ENCODE results near the gene PC. TPM values are rescaled to one million over a fixed set of nuclear protein-coding genes. Genes with fewer than 3 reads are reported as not detected.

The PC gene
- total and polyA plus RNA-seq, 2 experiments from 2014 or later = 18.3 to 21.7 TPM

- H3K36me3 Mint-ChIP-seq (ENCODE audit: low read depth) = peaks cover 2% of the 10 kb centered on the region; the same call in 2 of the 3 replicates
- H3K27me3 Mint-ChIP-seq (ENCODE audit: insufficient read depth, low read depth, poor library complexity) = peaks cover 31% of the 10 kb centered on the region
- Histone ChIP-seq H3K36me3 (ENCODE audit: insufficient read depth) (no peaks in the 10 kb centered on the region), H4K20me1 (replicated peaks; ENCODE audit: insufficient read depth) (no peaks in the 10 kb centered on the region), H2AFZ (no peak overlapping the region), H3K4me1 (ENCODE audit: insufficient read depth) (no peaks in the 10 kb centered on the region; the same call in 1 of the 2 replicates), H3K79me2 (replicated peaks; ENCODE audit: insufficient read depth) (no peaks in the 10 kb centered on the region), H3K4me3 (no peak overlapping the region), H3K4me2 (no peak overlapping the region), H3K9me2 (ENCODE audit: insufficient read depth) (no peaks in the 10 kb centered on the region), H3K27ac (ENCODE audit: low read depth) (no peak overlapping the region), H3K27me3 (ENCODE audit: insufficient read depth) (no peaks in the 10 kb centered on the region), H3F3A (replicated peaks; ENCODE audit: low read depth) (no peaks in the 10 kb centered on the region)
- no peak overlapping the region for H3K4me3 Mint-ChIP-seq
- TF ChIP-seq ZNF331 (CRISPR knock-in tag; IDR thresholded peaks at IDR 0.05; ENCODE audit: low read depth) = no peak
- no peak for TF ChIP-seq ZNF462 (CRISPR knock-in tag; IDR thresholded peaks at IDR 0.05)
- TF ChIP-seq JUNB (IDR thresholded peaks at IDR 0.05; ENCODE audit: unreplicated experiment) = no peak
- no peak for TF ChIP-seq EZH2 (IDR thresholded peaks at IDR 0.05; ENCODE audit: low read depth, unreplicated experiment)
- TF ChIP-seq EZH2phosphoT487 (IDR thresholded peaks at IDR 0.05; ENCODE audit: unreplicated experiment) = no peak
- no peak for TF ChIP-seq CREB1 (CRISPR knock-in tag; IDR thresholded peaks at IDR 0.05; ENCODE audit: low read depth)
- TF ChIP-seq ZNF114 (CRISPR knock-in tag; IDR thresholded peaks at IDR 0.05) = no peak
- no peak for TF ChIP-seq POLR2AphosphoS5 (IDR thresholded peaks at IDR 0.05; ENCODE audit: low read depth)
- TF ChIP-seq, protein P1, sequence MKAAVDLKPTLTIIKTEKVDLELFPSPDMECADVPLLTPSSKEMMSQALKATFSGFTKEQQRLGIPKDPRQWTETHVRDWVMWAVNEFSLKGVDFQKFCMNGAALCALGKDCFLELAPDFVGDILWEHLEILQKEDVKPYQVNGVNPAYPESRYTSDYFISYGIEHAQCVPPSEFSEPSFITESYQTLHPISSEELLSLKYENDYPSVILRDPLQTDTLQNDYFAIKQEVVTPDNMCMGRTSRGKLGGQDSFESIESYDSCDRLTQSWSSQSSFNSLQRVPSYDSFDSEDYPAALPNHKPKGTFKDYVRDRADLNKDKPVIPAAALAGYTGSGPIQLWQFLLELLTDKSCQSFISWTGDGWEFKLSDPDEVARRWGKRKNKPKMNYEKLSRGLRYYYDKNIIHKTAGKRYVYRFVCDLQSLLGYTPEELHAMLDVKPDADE (IDR thresholded peaks at IDR 0.05) = no peak
- TF ChIP-seq, protein P2, sequence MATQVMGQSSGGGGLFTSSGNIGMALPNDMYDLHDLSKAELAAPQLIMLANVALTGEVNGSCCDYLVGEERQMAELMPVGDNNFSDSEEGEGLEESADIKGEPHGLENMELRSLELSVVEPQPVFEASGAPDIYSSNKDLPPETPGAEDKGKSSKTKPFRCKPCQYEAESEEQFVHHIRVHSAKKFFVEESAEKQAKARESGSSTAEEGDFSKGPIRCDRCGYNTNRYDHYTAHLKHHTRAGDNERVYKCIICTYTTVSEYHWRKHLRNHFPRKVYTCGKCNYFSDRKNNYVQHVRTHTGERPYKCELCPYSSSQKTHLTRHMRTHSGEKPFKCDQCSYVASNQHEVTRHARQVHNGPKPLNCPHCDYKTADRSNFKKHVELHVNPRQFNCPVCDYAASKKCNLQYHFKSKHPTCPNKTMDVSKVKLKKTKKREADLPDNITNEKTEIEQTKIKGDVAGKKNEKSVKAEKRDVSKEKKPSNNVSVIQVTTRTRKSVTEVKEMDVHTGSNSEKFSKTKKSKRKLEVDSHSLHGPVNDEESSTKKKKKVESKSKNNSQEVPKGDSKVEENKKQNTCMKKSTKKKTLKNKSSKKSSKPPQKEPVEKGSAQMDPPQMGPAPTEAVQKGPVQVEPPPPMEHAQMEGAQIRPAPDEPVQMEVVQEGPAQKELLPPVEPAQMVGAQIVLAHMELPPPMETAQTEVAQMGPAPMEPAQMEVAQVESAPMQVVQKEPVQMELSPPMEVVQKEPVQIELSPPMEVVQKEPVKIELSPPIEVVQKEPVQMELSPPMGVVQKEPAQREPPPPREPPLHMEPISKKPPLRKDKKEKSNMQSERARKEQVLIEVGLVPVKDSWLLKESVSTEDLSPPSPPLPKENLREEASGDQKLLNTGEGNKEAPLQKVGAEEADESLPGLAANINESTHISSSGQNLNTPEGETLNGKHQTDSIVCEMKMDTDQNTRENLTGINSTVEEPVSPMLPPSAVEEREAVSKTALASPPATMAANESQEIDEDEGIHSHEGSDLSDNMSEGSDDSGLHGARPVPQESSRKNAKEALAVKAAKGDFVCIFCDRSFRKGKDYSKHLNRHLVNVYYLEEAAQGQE (IDR thresholded peaks at IDR 0.05; ENCODE audit: unreplicated experiment) = no peak
- no peak for TF ChIP-seq NANOG (IDR thresholded peaks at IDR 0.05; ENCODE audit: borderline replicate concordance)
- TF ChIP-seq CTCF (conservative IDR thresholded peaks at IDR 0.05; ENCODE audit: low read depth in 2 of 2) = no peak
- no peak for TF ChIP-seq STAT1 (IDR thresholded peaks at IDR 0.05; ENCODE audit: unreplicated experiment)
- H3K9me3 Mint-ChIP-seq = no peaks in the 10 kb centered on the region
- ATAC-seq = no peak
- no peak for DNase-seq (ENCODE audit: low spot score)
- no peak overlapping the region for H3K27ac Mint-ChIP-seq
- H3K4me1 Mint-ChIP-seq = peaks cover 2% of the 10 kb centered on the region; the same call in 1 of the 3 replicates
Measured at GRCh38 chr11:66861774-66862558, 96.2 kb downstream of the PC start.
